DOHH2 (cell line): ENCODE results near the gene NEMP1.
"Not testable (repeated sequence)": the region's sequence is repeated elsewhere in the genome, so short reads cannot be mapped to it uniquely, and the experiment has no call there.

Experiments used
- EZH2phosphoT487 ChIP-seq: fragments of 200-600 bp; sonication (generic); IDR thresholded peaks from 2 replicates; pipeline ENCODE4 v1.6.1; 2017; ENCODE audit warnings: borderline replicate concordance, mild to moderate bottlenecking, antibody characterized with exemption, low read length, moderate library complexity, mixed read lengths
- TF ChIP-seq, protein P1 (sequence below): fragments of 200-600 bp; sonication (generic); IDR thresholded peaks from one replicate; pipeline ENCODE4 v1.5.1; 2014; ENCODE audit warnings: antibody characterized with exemption, mild to moderate bottlenecking, low read depth, low read length; ENCODE audit not compliant: poor library complexity, severe bottlenecking

- TF ChIP-seq, protein P1, sequence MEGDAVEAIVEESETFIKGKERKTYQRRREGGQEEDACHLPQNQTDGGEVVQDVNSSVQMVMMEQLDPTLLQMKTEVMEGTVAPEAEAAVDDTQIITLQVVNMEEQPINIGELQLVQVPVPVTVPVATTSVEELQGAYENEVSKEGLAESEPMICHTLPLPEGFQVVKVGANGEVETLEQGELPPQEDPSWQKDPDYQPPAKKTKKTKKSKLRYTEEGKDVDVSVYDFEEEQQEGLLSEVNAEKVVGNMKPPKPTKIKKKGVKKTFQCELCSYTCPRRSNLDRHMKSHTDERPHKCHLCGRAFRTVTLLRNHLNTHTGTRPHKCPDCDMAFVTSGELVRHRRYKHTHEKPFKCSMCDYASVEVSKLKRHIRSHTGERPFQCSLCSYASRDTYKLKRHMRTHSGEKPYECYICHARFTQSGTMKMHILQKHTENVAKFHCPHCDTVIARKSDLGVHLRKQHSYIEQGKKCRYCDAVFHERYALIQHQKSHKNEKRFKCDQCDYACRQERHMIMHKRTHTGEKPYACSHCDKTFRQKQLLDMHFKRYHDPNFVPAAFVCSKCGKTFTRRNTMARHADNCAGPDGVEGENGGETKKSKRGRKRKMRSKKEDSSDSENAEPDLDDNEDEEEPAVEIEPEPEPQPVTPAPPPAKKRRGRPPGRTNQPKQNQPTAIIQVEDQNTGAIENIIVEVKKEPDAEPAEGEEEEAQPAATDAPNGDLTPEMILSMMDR: not testable (repeated sequence)
- not testable (repeated sequence) for TF ChIP-seq EZH2phosphoT487
These were observed 56.3 kb downstream of the NEMP1 start for GRCh38 chr12:57022324-57022723.
